ENCODE results near the gene GATA5.

GRCh38 chr20:62505337-62506045 lies 29.7 kb upstream of the GATA5 start:
- TF ChIP-seq POLR2A (IDR thresholded peaks at IDR 0.05), result no peak
- no peak for TF ChIP-seq CTCF (IDR thresholded peaks at IDR 0.05 in 4 of 5, conservative IDR thresholded peaks at IDR 0.05 in 1 of 5)

Measured in gastrocnemius medialis (tissue), 4 donors.